Measurements from ENCODE around the gene EVPL. TPM values are rescaled to one million over a fixed set of nuclear protein-coding genes. Genes with fewer than 3 reads are reported as not detected.

EVPL gene
- total and polyA plus RNA-seq, 2 of the 13 experiments (the other 11 are each of a cell fraction or from before 2014, with no cell fraction given), result 2.1 to 8.2 TPM

DNA sequence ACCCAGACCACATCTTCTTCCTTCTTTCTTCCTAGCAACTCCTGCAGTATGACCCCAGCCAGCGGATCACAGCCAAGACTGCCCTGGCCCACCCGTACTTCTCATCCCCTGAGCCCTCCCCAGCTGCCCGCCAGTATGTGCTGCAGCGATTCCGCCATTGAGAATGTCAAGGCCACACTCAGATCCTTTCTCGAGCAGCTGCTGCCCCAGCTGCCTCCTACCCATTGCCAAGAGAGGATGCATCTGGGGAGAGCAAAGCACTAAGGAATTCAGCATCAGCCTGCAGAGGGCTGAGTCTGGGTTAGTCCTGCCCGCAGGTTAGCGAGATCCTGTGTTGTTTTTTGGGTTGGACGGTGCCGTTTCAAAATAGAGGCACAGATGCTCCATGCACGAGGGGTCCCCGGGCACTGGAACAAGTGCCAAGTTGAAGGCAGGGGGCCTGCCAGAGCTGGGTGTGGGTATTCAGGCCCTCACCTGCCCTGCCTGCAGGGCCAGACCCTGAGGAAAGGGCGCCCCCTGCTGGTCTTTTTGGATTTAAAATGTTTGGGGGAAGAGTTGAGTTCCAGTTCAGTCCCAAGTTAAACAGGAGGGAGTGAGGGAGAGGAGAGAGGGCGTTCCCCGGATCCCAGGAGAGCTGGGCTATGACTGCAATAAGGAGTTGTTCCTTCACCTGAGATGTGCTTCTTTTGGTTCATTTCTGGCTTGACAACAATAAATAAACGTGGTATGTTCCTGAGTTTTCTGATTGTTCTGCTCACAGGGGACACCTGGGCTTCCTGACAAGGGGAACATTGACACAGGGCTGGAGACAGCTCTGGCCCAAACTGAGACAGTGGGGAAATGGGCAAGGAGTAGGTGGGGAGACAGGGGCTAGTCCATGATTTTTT, 21.6 kb downstream of the EVPL start (continued):
- TF ChIP-seq, protein P1, sequence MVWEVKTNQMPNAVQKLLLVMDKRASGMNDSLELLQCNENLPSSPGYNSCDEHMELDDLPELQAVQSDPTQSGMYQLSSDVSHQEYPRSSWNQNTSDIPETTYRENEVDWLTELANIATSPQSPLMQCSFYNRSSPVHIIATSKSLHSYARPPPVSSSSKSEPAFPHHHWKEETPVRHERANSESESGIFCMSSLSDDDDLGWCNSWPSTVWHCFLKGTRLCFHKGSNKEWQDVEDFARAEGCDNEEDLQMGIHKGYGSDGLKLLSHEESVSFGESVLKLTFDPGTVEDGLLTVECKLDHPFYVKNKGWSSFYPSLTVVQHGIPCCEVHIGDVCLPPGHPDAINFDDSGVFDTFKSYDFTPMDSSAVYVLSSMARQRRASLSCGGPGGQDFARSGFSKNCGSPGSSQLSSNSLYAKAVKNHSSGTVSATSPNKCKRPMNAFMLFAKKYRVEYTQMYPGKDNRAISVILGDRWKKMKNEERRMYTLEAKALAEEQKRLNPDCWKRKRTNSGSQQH (CRISPR knock-in tag; IDR thresholded peaks at IDR 0.05; ENCODE audit: low read depth), result no peak
- TF ChIP-seq THYN1 (CRISPR knock-in tag; IDR thresholded peaks at IDR 0.05; ENCODE audit: borderline replicate concordance, low read depth), result no peak
- TF ChIP-seq KDM3A (CRISPR knock-in tag; IDR thresholded peaks at IDR 0.05; ENCODE audit: low read depth), result peak; percentile 78; the same call in 1 of the 2 replicates
- TF ChIP-seq ZSCAN21 (CRISPR knock-in tag; IDR thresholded peaks at IDR 0.05; ENCODE audit: borderline replicate concordance), result no peak
- TF ChIP-seq RAD21 (CRISPR knock-in tag; IDR thresholded peaks at IDR 0.05), result peak; percentile 97
- no peak for TF ChIP-seq ZNF224 (CRISPR knock-in tag; IDR thresholded peaks at IDR 0.05)
- TF ChIP-seq MLLT10 (CRISPR knock-in tag; IDR thresholded peaks at IDR 0.05), result no peak
- TF ChIP-seq PPARG (CRISPR knock-in tag; conservative IDR thresholded peaks at IDR 0.05), result no peak
- TF ChIP-seq, protein P2, sequence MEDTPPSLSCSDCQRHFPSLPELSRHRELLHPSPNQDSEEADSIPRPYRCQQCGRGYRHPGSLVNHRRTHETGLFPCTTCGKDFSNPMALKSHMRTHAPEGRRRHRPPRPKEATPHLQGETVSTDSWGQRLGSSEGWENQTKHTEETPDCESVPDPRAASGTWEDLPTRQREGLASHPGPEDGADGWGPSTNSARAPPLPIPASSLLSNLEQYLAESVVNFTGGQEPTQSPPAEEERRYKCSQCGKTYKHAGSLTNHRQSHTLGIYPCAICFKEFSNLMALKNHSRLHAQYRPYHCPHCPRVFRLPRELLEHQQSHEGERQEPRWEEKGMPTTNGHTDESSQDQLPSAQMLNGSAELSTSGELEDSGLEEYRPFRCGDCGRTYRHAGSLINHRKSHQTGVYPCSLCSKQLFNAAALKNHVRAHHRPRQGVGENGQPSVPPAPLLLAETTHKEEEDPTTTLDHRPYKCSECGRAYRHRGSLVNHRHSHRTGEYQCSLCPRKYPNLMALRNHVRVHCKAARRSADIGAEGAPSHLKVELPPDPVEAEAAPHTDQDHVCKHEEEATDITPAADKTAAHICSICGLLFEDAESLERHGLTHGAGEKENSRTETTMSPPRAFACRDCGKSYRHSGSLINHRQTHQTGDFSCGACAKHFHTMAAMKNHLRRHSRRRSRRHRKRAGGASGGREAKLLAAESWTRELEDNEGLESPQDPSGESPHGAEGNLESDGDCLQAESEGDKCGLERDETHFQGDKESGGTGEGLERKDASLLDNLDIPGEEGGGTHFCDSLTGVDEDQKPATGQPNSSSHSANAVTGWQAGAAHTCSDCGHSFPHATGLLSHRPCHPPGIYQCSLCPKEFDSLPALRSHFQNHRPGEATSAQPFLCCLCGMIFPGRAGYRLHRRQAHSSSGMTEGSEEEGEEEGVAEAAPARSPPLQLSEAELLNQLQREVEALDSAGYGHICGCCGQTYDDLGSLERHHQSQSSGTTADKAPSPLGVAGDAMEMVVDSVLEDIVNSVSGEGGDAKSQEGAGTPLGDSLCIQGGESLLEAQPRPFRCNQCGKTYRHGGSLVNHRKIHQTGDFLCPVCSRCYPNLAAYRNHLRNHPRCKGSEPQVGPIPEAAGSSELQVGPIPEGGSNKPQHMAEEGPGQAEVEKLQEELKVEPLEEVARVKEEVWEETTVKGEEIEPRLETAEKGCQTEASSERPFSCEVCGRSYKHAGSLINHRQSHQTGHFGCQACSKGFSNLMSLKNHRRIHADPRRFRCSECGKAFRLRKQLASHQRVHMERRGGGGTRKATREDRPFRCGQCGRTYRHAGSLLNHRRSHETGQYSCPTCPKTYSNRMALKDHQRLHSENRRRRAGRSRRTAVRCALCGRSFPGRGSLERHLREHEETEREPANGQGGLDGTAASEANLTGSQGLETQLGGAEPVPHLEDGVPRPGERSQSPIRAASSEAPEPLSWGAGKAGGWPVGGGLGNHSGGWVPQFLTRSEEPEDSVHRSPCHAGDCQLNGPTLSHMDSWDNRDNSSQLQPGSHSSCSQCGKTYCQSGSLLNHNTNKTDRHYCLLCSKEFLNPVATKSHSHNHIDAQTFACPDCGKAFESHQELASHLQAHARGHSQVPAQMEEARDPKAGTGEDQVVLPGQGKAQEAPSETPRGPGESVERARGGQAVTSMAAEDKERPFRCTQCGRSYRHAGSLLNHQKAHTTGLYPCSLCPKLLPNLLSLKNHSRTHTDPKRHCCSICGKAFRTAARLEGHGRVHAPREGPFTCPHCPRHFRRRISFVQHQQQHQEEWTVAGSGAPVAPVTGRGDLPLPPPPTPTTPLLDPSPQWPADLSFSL (CRISPR knock-in tag; IDR thresholded peaks at IDR 0.05), result no peak
- TF ChIP-seq YY1 (IDR thresholded peaks at IDR 0.05; ENCODE audit: insufficient read depth, insufficient replicate concordance, low read depth, low read length), result no peak
- TF ChIP-seq, protein P3, sequence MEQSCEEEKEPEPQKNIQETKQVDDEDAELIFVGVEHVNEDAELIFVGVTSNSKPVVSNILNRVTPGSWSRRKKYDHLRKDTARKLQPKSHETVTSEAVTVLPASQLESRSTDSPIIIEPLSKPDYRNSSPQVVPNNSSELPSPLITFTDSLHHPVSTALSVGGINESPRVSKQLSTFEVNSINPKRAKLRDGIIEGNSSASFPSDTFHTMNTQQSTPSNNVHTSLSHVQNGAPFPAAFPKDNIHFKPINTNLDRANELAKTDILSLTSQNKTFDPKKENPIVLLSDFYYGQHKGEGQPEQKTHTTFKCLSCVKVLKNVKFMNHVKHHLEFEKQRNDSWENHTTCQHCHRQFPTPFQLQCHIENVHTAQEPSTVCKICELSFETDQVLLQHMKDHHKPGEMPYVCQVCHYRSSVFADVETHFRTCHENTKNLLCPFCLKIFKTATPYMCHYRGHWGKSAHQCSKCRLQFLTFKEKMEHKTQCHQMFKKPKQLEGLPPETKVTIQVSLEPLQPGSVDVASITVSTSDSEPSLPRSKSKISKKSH (CRISPR knock-in tag; IDR thresholded peaks at IDR 0.05; ENCODE audit: borderline replicate concordance), result no peak
- TF ChIP-seq, protein P4, sequence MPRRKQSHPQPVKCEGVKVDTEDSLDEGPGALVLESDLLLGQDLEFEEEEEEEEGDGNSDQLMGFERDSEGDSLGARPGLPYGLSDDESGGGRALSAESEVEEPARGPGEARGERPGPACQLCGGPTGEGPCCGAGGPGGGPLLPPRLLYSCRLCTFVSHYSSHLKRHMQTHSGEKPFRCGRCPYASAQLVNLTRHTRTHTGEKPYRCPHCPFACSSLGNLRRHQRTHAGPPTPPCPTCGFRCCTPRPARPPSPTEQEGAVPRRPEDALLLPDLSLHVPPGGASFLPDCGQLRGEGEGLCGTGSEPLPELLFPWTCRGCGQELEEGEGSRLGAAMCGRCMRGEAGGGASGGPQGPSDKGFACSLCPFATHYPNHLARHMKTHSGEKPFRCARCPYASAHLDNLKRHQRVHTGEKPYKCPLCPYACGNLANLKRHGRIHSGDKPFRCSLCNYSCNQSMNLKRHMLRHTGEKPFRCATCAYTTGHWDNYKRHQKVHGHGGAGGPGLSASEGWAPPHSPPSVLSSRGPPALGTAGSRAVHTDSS (CRISPR knock-in tag; conservative IDR thresholded peaks at IDR 0.05), result 0 out of 2 replicates have a peak, but pooled peaks have one; percentile 56
- TF ChIP-seq KAT8 (CRISPR knock-in tag; IDR thresholded peaks at IDR 0.05), result peak; percentile 51
- TF ChIP-seq, protein P5, sequence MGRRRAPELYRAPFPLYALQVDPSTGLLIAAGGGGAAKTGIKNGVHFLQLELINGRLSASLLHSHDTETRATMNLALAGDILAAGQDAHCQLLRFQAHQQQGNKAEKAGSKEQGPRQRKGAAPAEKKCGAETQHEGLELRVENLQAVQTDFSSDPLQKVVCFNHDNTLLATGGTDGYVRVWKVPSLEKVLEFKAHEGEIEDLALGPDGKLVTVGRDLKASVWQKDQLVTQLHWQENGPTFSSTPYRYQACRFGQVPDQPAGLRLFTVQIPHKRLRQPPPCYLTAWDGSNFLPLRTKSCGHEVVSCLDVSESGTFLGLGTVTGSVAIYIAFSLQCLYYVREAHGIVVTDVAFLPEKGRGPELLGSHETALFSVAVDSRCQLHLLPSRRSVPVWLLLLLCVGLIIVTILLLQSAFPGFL (CRISPR knock-in tag; IDR thresholded peaks at IDR 0.05), result no peak

All from HepG2 (cell line).